Stimulated activated CD4-positive, alpha-beta T cell treated with anti-CD3 and anti-CD28 coated beads, Interleukin-12 subunit alpha, Interleukin-12 subunit beta, amount 100 ng/mL, for 4 hours (primary cell): ENCODE measurements around the gene CNDP1.
"Not testable (repeated sequence)": the region's sequence is repeated elsewhere in the genome, so short reads cannot be mapped to it uniquely, and the experiment has no call there.

Experiments
- DNase-seq: peaks from one replicate; pipeline ENCODE4 v3.0.0-alpha.2; 2020

CNDP1 gene

GRCh38 chr18:74522635-74523548, 11.4 kb upstream of the CNDP1 start:
- DNase-seq, result no peak

DNA sequence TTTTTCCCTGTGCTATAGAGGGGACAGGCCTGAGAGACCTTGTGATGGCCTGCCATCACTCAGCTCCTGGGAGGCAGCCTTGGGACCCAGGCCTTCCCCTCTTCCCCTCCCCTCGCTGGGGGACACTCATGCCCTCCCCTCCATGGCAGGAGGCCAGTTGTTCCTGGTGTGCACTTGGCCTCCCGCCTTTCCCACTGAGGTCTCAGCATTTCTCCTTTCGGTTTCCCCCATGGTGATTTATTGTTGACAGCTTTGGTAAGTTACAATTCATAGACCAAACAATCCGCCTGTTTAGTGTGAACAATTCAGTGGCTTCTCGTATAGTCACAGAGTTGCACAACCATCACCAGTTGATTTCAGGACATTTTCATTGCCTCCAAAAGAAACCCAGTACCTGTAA, 10.2 kb upstream of the CNDP1 start:
- no peak for DNase-seq

DNA sequence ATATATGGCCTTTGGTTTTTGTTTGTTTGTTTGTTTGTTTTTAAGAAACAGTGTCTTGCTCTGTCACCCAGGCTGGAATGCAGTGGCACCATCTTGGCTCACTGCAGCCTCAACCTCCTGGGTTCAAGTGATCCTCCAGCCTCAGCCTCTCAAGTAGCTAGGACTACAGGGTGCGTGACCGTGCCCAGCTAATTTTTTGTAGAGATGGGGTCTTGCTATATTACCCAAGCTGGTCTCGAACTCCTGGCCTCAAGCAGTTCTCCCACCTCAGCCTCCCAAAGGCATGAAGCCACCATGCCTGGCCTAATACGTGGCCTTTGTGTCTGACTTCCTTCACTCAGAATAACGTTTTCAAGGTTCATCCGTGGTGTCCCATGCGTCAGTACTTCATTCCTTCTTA, 9.4 kb upstream of the CNDP1 start:
- not testable (repeated sequence) for DNase-seq

GRCh38 chr18:74525741-74526140, 8.6 kb upstream of the CNDP1 start:
- no peak for DNase-seq

GRCh38 chr18:74526488-74526887, 7.8 kb upstream of the CNDP1 start:
- no peak for DNase-seq

- DNase-seq, result no peak
These were observed 5.8 kb upstream of the CNDP1 start for GRCh38 chr18:74528478-74528877.

DNA sequence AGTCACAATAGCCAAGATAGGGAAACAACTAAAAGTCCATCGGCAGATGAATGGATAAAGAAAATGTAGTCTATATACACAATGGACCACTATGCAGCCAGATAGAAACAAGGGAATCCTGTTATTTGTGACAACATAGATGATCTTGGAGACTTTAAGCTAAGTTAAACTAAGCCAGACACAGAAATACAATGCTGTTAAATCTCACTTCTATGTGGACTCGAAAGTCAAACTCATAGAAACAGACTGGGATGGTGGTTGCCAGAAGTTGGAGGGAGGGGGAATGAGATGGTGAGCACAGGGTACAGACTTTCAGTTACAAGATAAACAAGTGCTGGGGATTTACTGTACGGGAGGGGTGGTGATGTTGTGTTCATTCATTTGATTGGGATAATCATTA, 5.4 kb upstream of the CNDP1 start:
- no peak for DNase-seq

GRCh38 chr18:74529378-74529777, 4.9 kb upstream of the CNDP1 start:
- DNase-seq, result no peak

DNA sequence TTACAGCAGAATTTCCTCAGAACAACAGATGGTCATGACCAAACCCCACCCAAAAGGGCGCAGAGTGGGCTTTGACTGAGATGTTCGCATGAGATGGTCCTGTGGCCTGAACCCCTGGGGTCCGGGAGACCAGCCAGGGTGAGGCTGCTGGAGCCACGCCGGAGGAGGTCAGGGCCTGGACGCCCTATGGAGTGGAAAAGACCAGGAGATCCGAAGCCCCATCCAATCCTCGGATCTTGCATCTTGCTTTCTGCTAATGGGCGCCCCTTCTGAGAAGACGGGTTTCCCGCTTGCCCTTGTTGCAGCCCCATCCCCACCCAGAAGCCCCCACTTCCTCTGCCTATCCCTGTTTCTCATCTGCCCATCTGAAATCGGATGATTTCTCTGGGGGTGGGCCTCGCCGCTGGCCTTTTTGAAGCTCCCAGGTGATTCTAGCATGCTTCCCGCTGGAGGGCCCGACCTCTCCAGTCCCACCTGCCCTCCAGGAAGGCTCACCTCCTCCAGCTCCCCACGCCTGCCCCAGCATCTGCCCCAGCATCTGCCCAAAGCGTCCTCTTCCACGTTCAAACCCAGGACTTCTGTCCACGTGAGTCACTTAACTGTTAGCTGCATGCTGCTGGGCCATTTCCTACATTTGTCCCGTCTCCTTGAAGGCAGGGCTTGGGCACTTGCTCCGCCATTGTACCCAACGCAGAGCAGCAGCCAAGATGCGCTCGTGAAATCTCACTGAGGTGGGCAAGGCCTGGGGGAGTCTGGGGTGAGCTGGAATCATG, 4.3 kb upstream of the CNDP1 start:
- no peak for DNase-seq

- DNase-seq, result no peak
These were observed 3.8 kb upstream of the CNDP1 start for GRCh38 chr18:74530584-74530862.

DNA sequence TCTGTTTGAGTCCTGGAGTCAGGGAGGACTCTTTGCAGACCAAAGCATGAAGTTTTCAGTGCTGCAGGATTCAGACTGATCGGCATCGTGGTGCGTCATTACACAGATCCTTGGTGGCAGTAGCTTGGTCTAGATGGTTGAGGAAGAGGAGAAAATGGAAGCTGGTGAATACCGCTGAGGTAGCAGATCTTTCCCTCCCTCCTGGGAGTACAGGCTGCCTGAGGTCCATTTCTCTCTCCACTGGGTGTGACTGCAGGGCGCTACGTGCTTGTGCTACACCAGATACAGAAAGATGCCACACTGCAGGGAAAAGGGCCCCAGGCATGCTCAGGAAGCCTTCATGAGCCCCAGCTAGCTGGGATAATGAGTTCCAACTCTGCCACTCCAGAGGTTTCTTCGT, 3.3 kb upstream of the CNDP1 start:
- DNase-seq, result no peak

- no peak for DNase-seq
These were observed 1.7 kb upstream of the CNDP1 start for GRCh38 chr18:74532511-74533025.

- no peak for DNase-seq
These were observed 634 bp upstream of the CNDP1 start for GRCh38 chr18:74533666-74534065.

DNA sequence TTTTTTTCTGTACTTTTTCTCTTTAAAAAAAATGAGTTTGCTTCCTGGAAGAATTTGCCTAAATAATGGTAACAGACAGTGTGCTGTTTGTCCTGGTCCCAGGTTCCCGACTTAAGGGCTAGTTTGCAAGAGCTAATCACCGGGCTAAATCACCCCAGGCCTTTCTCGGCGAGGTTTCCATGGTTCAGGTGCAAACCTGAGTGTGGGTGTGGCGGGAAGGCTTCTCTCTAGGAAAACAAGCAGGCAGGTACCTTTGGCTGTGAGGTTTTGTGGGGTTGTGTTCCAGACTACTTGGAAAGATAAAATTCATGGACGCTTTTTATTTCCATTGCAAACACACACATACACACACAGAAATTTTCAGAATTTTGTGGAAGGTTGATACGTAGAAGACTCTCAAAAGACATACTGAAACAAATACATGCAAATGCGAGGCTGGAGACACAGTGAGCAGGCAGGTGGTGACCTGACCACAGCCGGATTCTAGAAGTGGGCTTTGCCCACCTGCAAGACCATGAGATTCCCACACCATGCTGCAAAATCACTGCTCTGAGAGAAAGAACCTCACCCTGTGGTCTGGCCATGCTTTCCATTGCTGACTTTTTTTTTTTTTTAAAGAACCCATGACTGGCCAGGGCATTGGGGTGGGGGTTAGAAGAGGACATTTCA, 815 bp downstream of the CNDP1 start:
- DNase-seq, result no peak

- no peak for DNase-seq
These were observed 5.0 kb downstream of the CNDP1 start for GRCh38 chr18:74539289-74539688.

GRCh38 chr18:74540652-74541421, 6.5 kb downstream of the CNDP1 start:
- DNase-seq, result no peak

- DNase-seq, result no peak
These were observed 7.6 kb downstream of the CNDP1 start for GRCh38 chr18:74541703-74542555.

DNA sequence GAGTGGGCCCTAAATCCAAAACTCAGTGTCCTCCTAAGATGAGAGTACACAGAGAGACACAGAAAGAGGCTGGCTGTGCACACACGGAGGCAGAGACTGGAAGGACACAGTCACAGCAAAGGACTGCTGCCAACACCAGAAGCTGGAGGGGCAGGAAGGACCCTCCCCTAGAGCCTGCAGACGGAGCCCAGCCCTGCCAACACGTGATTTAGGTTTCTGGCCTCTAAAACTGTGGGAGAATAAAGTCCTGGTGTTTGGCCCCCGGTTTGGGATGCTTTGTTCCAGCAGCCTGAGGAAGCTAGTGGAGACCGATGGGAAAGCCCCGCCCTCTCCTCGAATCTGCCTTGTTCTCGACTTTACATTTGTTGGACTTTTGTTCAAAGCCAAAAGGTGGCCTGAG, 10.6 kb downstream of the CNDP1 start:
- DNase-seq, result no peak

- no peak for DNase-seq
These were observed 11.7 kb downstream of the CNDP1 start for GRCh38 chr18:74546007-74546406.

DNA sequence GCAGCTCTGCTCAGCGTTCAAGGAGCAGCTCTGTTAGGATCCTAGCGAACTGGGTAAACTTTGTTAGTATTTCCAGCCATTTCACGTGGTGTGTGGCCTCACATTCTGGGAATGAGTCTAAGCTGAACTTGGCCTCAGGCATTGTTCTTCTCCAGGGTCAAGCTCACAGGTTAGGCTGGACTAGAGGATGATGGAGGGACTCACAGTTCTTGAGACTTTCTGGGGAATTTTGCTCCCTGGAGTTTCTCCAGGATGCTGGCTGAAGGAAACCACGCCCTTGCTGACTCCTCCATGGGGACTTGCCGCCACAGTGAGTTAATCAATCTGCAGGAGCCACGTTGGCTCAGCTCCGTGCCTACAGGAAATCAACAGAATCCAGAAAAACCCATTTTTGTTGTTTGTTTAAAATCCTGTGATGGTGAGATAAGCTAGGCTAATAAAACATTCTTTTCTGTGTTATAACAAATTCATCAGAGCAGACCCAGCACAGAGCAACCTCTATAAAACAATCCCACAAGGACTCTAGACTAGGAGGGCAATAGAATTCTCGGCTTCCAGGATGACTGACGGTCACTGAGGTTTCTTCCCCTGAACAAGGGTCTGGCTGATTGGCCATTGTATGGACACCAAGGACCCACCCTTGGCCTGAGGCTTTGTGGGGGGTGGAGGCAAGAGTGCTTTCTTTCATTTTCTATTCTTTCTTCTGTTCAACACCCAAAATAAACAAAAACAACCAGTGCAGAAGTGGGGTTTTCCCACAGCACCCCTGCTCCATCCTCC, 12.6 kb downstream of the CNDP1 start:
- no peak for DNase-seq

DNA sequence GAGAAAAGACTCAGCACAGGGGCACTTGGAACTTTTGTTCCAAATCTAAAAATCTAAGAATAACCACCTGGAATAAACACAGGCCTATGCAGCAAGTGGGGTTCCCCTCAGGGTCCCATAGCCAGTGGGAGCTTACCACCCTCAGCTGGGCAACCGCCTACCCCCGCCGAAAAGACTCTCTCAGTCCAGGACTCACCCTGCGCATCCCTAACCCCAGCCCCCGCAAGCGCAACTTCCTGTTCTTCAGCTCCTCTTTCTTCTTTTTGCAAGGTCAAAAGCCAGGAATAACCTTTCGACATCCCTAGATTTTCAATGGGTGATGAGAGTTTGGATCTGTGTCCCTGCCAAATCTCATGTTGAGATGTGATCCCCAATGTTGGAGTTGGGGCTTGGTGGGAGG, 13.6 kb downstream of the CNDP1 start:
- no peak for DNase-seq
